ENCODE results near the gene SORCS2.

GRCh38 chr4:7476820-7477219, 284.5 kb downstream of the SORCS2 start:
- TF ChIP-seq CTCF (IDR thresholded peaks at IDR 0.05): no peak
- no peak for TF ChIP-seq POLR2A (IDR thresholded peaks at IDR 0.05)
